CD4-positive, CD25-positive, alpha-beta regulatory T cell (primary cell): Measurements from ENCODE around the gene CSE1L. TPM values are rescaled to one million over a fixed set of nuclear protein-coding genes. Genes with fewer than 3 reads are reported as not detected.
"Not testable (repeated sequence)": the region's sequence is repeated elsewhere in the genome, so short reads cannot be mapped to it uniquely, and the experiment has no call there.

Source experiments
- ATAC-seq, 2 donors: fragments of 150-1000 bp; cut with Tn5 transposase; one replicate each; pipeline ENCODE4 v1.10.0; 2021; ENCODE audit warnings: low read depth in 2 of 2, moderate number of reproducible peaks in 2 of 2, moderate library complexity in 1 of 2
- DNase-seq, 3 donors: peaks; one replicate each; pipeline versions ENCODE4 v3.0.0 to v3.0.0-alpha.2; 2012 to 2022; ENCODE audit warnings: mixed read lengths in 1 of 3
- H3K27ac ChIP-seq: one replicate; pipeline ENCODE4 v1.7.0; 2013; ENCODE audit warnings: mild to moderate bottlenecking, low read length; ENCODE audit not compliant: insufficient read depth, poor library complexity, severe bottlenecking
- H3K27me3 ChIP-seq: one replicate; pipeline ENCODE4 v1.7.0; 2013; ENCODE audit warnings: low read length; ENCODE audit not compliant: control insufficient read depth, insufficient read depth
- H3K36me3 ChIP-seq: one replicate; pipeline ENCODE4 v1.7.0; 2013; ENCODE audit warnings: mild to moderate bottlenecking, low read length, moderate library complexity; ENCODE audit not compliant: control insufficient read depth, insufficient read depth
- H3K4me1 ChIP-seq: 2 replicates; pipeline ENCODE4 v1.7.0; 2013; ENCODE audit warnings: mild to moderate bottlenecking, low read length; ENCODE audit not compliant: insufficient read depth, control insufficient read depth, poor library complexity, severe bottlenecking
- H3K4me3 ChIP-seq: one replicate; pipeline ENCODE4 v1.7.0; 2013; ENCODE audit warnings: low read depth, mild to moderate bottlenecking, low read length, moderate library complexity
- H3K9me3 ChIP-seq, 2 experiments: 1 replicate in 1 of 2; 2 replicates in 1 of 2; pipeline ENCODE4 v1.7.0; 2013; ENCODE audit warnings: low read length in 2 of 2, mild to moderate bottlenecking in 1 of 2, moderate library complexity in 1 of 2; ENCODE audit not compliant: control insufficient read depth in 2 of 2
- H3K27ac Mint-ChIP-seq, 3 donors: one replicate each; pipeline ENCODE4 v1.8.0; 2020 to 2022; ENCODE audit warnings: mild to moderate bottlenecking in 3 of 3, mixed read lengths in 3 of 3, moderate library complexity in 2 of 3
- H3K27me3 Mint-ChIP-seq: one replicate; pipeline ENCODE4 v1.8.0; 2022; ENCODE audit warnings: mild to moderate bottlenecking, mixed read lengths
- H3K36me3 Mint-ChIP-seq: one replicate; pipeline ENCODE4 v1.8.0; 2020; ENCODE audit warnings: mixed read lengths
- H3K4me1 Mint-ChIP-seq, 4 donors: one replicate each; pipeline ENCODE4 v1.8.0; 2020 to 2022; ENCODE audit warnings: mixed read lengths in 4 of 4, mild to moderate bottlenecking in 1 of 4
- H3K4me3 Mint-ChIP-seq, 4 donors: one replicate each; pipeline ENCODE4 v1.8.0; 2020 to 2022; ENCODE audit warnings: mild to moderate bottlenecking in 4 of 4, mixed read lengths in 4 of 4, moderate library complexity in 3 of 4
- H3K9me3 Mint-ChIP-seq, 7 donors: one replicate each; pipeline ENCODE4 v1.8.0; 2020 to 2022; ENCODE audit warnings: mixed read lengths in 7 of 7, mild to moderate bottlenecking in 3 of 7, moderate library complexity in 2 of 7
- polyA plus RNA-seq, 4 donors: library from polyadenylated mRNA; unstranded; fragments of 300-500 nt; fragmentation: Illumina TruSeq; gene quantifications; one replicate each; pipeline ENCODE4 v1.2.3, GENCODE V29; 2021
- total RNA-seq: library from RNA; stranded (reverse); gene quantifications from one replicate; pipeline ENCODE4 v1.2.3, GENCODE V29; 2022

The CSE1L gene
- total and polyA plus RNA-seq, 5 donors from 2014 or later, result 23.7 to 33.9 (median 24.7) TPM

GRCh38 chr20:49028177-49028576, 17.9 kb upstream of the CSE1L start:
- H3K4me3 Mint-ChIP-seq, H3K4me3 ChIP-seq, ATAC-seq, H3K27me3 ChIP-seq, H3K27ac ChIP-seq, H3K9me3 ChIP-seq, H3K27me3 Mint-ChIP-seq, DNase-seq, H3K9me3 Mint-ChIP-seq, H3K4me1 Mint-ChIP-seq, H3K4me1 ChIP-seq, H3K27ac Mint-ChIP-seq: not testable (repeated sequence)
- peaks cover 67% of the 10 kb centered on the region for H3K36me3 ChIP-seq
- H3K36me3 Mint-ChIP-seq, result peaks cover 20% of the 10 kb centered on the region

- no peak overlapping the region for H3K27ac Mint-ChIP-seq
- H3K9me3 Mint-ChIP-seq, result no peaks in the 10 kb centered on the region
- H3K4me1 Mint-ChIP-seq, result peaks cover 0 to 4% (median 0%) of the 10 kb centered on the region in 4 donors
- no peak for ATAC-seq
- Histone ChIP-seq H3K4me3 (no peak overlapping the region), H3K27ac (no peak overlapping the region), H3K36me3 (peaks cover 70% of the 10 kb centered on the region), H3K9me3 (no peaks in the 10 kb centered on the region), H3K27me3 (no peaks in the 10 kb centered on the region), H3K4me1 (no peaks in the 10 kb centered on the region)
- DNase-seq, result peak in 1 of 3 donors; percentile 40
- peaks cover 23% of the 10 kb centered on the region for H3K36me3 Mint-ChIP-seq
- H3K4me3 Mint-ChIP-seq, result no peak overlapping the region
- no peaks in the 10 kb centered on the region for H3K27me3 Mint-ChIP-seq
Observed at GRCh38 chr20:49028684-49029083, 17.4 kb upstream of the CSE1L start.

GRCh38 chr20:49029203-49029602, 16.9 kb upstream of the CSE1L start:
- no peak overlapping the region for H3K4me3 ChIP-seq
- H3K27me3 ChIP-seq, result no peaks in the 10 kb centered on the region
- ATAC-seq, result no peak
- peaks cover 0 to 4% (median 0%) of the 10 kb centered on the region in 4 donors for H3K4me1 Mint-ChIP-seq
- H3K36me3 Mint-ChIP-seq, result peaks cover 24% of the 10 kb centered on the region
- H3K36me3 ChIP-seq, result peaks cover 70% of the 10 kb centered on the region
- no peak overlapping the region for H3K4me3 Mint-ChIP-seq
- H3K27me3 Mint-ChIP-seq, result no peaks in the 10 kb centered on the region
- no peaks in the 10 kb centered on the region for H3K9me3 Mint-ChIP-seq
- no peak overlapping the region for H3K27ac Mint-ChIP-seq
- H3K27ac ChIP-seq, result no peak overlapping the region
- DNase-seq, result no peak
- H3K9me3 ChIP-seq, result no peaks in the 10 kb centered on the region
- no peaks in the 10 kb centered on the region for H3K4me1 ChIP-seq

- H3K27me3 Mint-ChIP-seq, result no peaks in the 10 kb centered on the region
- no peak for DNase-seq
- H3K36me3 Mint-ChIP-seq, result peaks cover 19% of the 10 kb centered on the region
- H3K27ac Mint-ChIP-seq, result no peak overlapping the region
- Histone ChIP-seq H3K27ac (no peak overlapping the region), H3K27me3 (no peaks in the 10 kb centered on the region), H3K4me1 (no peaks in the 10 kb centered on the region), H3K9me3 (no peaks in the 10 kb centered on the region), H3K4me3 (no peak overlapping the region), H3K36me3 (peaks cover 57% of the 10 kb centered on the region)
- peaks cover 0 to 4% (median 0%) of the 10 kb centered on the region in 4 donors for H3K4me1 Mint-ChIP-seq
- H3K9me3 Mint-ChIP-seq, result no peaks in the 10 kb centered on the region
- ATAC-seq, result no peak
- no peak overlapping the region for H3K4me3 Mint-ChIP-seq
Observed at GRCh38 chr20:49030954-49031619, 15.0 kb upstream of the CSE1L start.

- Histone ChIP-seq H3K36me3 (peaks cover 49% of the 10 kb centered on the region), H3K9me3 (no peaks in the 10 kb centered on the region), H3K27ac (no peak overlapping the region), H3K4me3 (no peak overlapping the region), H3K4me1 (peaks cover under 1% of the 10 kb centered on the region), H3K27me3 (no peaks in the 10 kb centered on the region)
- Mint-ChIP-seq H3K27ac (no peak overlapping the region), H3K9me3 (no peaks in the 10 kb centered on the region), H3K36me3 (peaks cover 19% of the 10 kb centered on the region), H3K4me3 (no peak overlapping the region), H3K27me3 (no peaks in the 10 kb centered on the region), H3K4me1 (peaks cover 0 to 5% (median 2%) of the 10 kb centered on the region in 4 donors)
- no peak for ATAC-seq
- DNase-seq, result no peak
Observed at GRCh38 chr20:49032455-49032854, 13.7 kb upstream of the CSE1L start.

- Mint-ChIP-seq H3K27me3 (no peaks in the 10 kb centered on the region), H3K9me3 (no peaks in the 10 kb centered on the region), H3K36me3 (peaks cover 13% of the 10 kb centered on the region), H3K27ac (no peak overlapping the region), H3K4me3 (no peak overlapping the region), H3K4me1 (peaks cover 7 to 18% (median 12%) of the 10 kb centered on the region in 4 donors)
- H3K4me1 ChIP-seq, result peaks cover 13% of the 10 kb centered on the region
- peaks cover 33% of the 10 kb centered on the region for H3K36me3 ChIP-seq
- H3K27ac ChIP-seq, result no peak overlapping the region
- DNase-seq, result no peak
- no peaks in the 10 kb centered on the region for H3K27me3 ChIP-seq
- no peaks in the 10 kb centered on the region for H3K9me3 ChIP-seq
- no peak for ATAC-seq
- H3K4me3 ChIP-seq, result no peak overlapping the region
Observed at GRCh38 chr20:49034070-49034732, 11.9 kb upstream of the CSE1L start.

GRCh38 chr20:49037962-49038387, 8.1 kb upstream of the CSE1L start:
- H3K27me3 ChIP-seq, result no peaks in the 10 kb centered on the region
- H3K4me1 ChIP-seq, result peaks cover 13% of the 10 kb centered on the region
- H3K4me1 Mint-ChIP-seq, result peaks cover 9 to 21% (median 15%) of the 10 kb centered on the region in 4 donors
- H3K36me3 Mint-ChIP-seq, result peaks cover 6% of the 10 kb centered on the region
- H3K9me3 ChIP-seq, result no peaks in the 10 kb centered on the region
- ATAC-seq (peak in 1 of 2 donors; percentile 31), DNase-seq (peak in 2 of 3 donors; percentile 17 to 61)
- peak overlapping the region; percentile 18 to 63 (median 42) for H3K4me3 Mint-ChIP-seq
- H3K27ac Mint-ChIP-seq, result peak overlapping the region; percentile 43 to 98 (median 66)
- peaks cover 15% of the 10 kb centered on the region for H3K36me3 ChIP-seq
- peak overlapping the region; percentile 1 for H3K4me3 ChIP-seq
- no peaks in the 10 kb centered on the region for H3K9me3 Mint-ChIP-seq
- no peaks in the 10 kb centered on the region for H3K27me3 Mint-ChIP-seq
- no peak overlapping the region for H3K27ac ChIP-seq
